ENCODE results near the gene FCHO2.
A peak's percentile ranks its signal among the peaks of the same experiment; 100 is the strongest.
"Not testable (repeated sequence)": the region's sequence is repeated elsewhere in the genome, so short reads cannot be mapped to it uniquely, and the experiment has no call there.

FCHO2 gene

DNA sequence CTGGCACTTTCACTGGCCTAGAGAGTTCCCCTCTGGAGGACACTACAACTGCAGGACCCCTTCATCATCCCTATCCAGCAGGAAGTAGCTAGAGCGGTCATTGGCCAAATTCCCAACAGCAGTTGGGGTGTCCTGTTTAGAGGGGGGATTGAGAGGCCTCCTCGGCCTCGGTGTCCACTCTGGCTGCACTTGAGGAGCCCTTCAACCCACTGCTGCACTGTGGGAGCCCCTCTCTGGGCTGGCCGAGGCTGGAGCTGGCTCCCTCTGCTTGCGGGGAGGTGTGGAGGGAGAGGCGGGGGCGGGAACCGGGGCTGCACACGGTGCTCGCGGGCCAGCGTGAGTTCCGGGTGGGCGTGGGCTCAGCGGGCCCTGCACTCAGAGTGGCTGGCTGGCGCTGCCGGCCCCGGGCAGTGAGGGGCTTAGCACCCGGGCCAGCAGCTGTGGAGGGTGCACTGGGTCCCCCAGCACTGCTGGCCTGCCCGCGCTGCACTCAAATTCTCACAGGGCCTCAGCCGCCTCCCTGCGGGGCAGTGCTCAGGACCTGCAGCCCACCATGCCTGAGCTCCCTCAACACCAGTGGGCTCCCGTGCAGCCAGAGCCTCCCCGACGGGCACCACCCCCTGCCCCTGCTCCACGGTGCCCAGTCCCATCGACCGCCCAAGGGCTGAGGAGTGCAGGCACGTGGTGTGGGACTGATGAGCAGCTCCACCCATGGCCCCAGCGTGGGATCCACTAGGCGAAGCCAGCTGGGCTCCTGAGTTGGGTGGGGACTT, 20.7 kb upstream of the FCHO2 start:
- H3K36me3 ChIP-seq (ENCODE audit: control insufficient read depth in 5 of 5, insufficient read depth in 5 of 5, low read length in 5 of 5); H3K4me3 ChIP-seq (ENCODE audit: low read depth in 1 of 5, low read length in 5 of 5); H3K27ac ChIP-seq (ENCODE audit: low read depth, low read length); H3K9me3 ChIP-seq (ENCODE audit: control insufficient read depth in 5 of 5, low read length in 5 of 5); H3K27me3 ChIP-seq (ENCODE audit: control insufficient read depth in 5 of 5, insufficient read depth in 4 of 5, low read length in 5 of 5); H3K9ac ChIP-seq (ENCODE audit: low read length in 5 of 5): not testable (repeated sequence)
- H3K4me1 ChIP-seq (ENCODE audit: control insufficient read depth in 5 of 5, insufficient read depth in 5 of 5, low read length in 5 of 5), result peaks cover 0 to 15% (median 4%) of the 10 kb centered on the region in 5 donors

DNA sequence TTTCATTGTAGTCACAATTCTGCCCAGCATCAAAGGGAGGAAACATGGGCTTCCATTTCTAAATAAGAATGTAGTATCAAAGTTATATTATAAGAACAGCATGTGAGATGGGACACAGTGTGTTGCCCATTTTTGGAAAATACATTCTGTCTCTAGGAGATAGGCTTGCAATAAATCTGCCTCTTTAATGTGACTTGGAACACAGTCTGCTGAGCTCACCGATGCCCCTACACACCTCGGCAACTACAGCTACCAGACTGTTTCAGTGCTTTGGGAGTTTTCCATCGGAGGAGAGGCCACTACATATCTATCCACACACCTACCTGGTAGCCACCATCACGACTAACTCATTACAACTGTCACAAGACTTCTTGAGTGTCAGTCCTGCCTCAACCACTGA, 18.9 kb upstream of the FCHO2 start:
- Histone ChIP-seq H3K9ac (ENCODE audit: low read length in 5 of 5) (no peak overlapping the region), H3K27ac (ENCODE audit: low read depth, low read length) (no peak overlapping the region), H3K9me3 (ENCODE audit: control insufficient read depth in 5 of 5, low read length in 5 of 5) (no peaks in the 10 kb centered on the region), H3K36me3 (ENCODE audit: control insufficient read depth in 5 of 5, insufficient read depth in 5 of 5, low read length in 5 of 5) (no peaks in the 10 kb centered on the region), H3K4me1 (ENCODE audit: control insufficient read depth in 5 of 5, insufficient read depth in 5 of 5, low read length in 5 of 5) (peaks cover 0 to 15% (median 4%) of the 10 kb centered on the region in 5 donors), H3K27me3 (ENCODE audit: control insufficient read depth in 5 of 5, insufficient read depth in 4 of 5, low read length in 5 of 5) (no peaks in the 10 kb centered on the region), H3K4me3 (ENCODE audit: low read depth in 1 of 5, low read length in 5 of 5) (no peak overlapping the region)

GRCh38 chr5:72937517-72938061, 18.3 kb upstream of the FCHO2 start:
- H3K4me3 ChIP-seq (ENCODE audit: low read depth in 1 of 5, low read length in 5 of 5), result no peak overlapping the region
- H3K36me3 ChIP-seq (ENCODE audit: control insufficient read depth in 5 of 5, insufficient read depth in 5 of 5, low read length in 5 of 5), result no peaks in the 10 kb centered on the region
- peaks cover 0 to 15% (median 4%) of the 10 kb centered on the region in 5 donors for H3K4me1 ChIP-seq (ENCODE audit: control insufficient read depth in 5 of 5, insufficient read depth in 5 of 5, low read length in 5 of 5)
- no peak overlapping the region for H3K9ac ChIP-seq (ENCODE audit: low read length in 5 of 5)
- no peaks in the 10 kb centered on the region for H3K9me3 ChIP-seq (ENCODE audit: control insufficient read depth in 5 of 5, low read length in 5 of 5)
- H3K27ac ChIP-seq (ENCODE audit: low read depth, low read length), result peak overlapping the region; percentile 49
- no peaks in the 10 kb centered on the region for H3K27me3 ChIP-seq (ENCODE audit: control insufficient read depth in 5 of 5, insufficient read depth in 4 of 5, low read length in 5 of 5)

DNA sequence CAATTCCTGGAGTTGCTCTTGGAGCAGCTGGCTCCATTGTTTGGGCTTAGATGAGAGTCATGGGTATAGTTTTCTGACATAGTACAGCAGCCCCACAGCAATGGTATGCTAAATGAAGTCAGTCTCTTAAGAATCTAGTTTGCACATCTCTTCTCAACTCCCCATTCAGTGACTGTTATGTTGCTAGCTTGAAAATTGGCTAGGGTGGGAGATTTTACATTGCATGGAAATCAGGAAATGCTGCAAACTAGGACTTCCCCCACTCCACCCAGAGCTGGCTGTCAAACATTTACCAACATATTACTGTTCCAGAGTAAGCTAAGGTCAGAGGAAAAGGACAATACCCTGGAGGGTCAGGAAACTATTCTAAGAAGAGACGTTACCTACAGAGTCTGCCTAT, 17.6 kb upstream of the FCHO2 start:
- Histone ChIP-seq H3K9me3 (ENCODE audit: control insufficient read depth in 5 of 5, low read length in 5 of 5) (no peaks in the 10 kb centered on the region), H3K27me3 (ENCODE audit: control insufficient read depth in 5 of 5, insufficient read depth in 4 of 5, low read length in 5 of 5) (no peaks in the 10 kb centered on the region), H3K36me3 (ENCODE audit: control insufficient read depth in 5 of 5, insufficient read depth in 5 of 5, low read length in 5 of 5) (no peaks in the 10 kb centered on the region), H3K27ac (ENCODE audit: low read depth, low read length) (peak overlapping the region; percentile 49), H3K9ac (ENCODE audit: low read length in 5 of 5) (no peak overlapping the region), H3K4me3 (ENCODE audit: low read depth in 1 of 5, low read length in 5 of 5) (no peak overlapping the region), H3K4me1 (ENCODE audit: control insufficient read depth in 5 of 5, insufficient read depth in 5 of 5, low read length in 5 of 5) (peaks cover 0 to 15% (median 4%) of the 10 kb centered on the region in 5 donors)

- Histone ChIP-seq H3K4me1 (ENCODE audit: control insufficient read depth in 5 of 5, insufficient read depth in 5 of 5, low read length in 5 of 5) (peaks cover 0 to 15% (median 4%) of the 10 kb centered on the region in 5 donors), H3K4me3 (ENCODE audit: low read depth in 1 of 5, low read length in 5 of 5) (no peak overlapping the region), H3K27me3 (ENCODE audit: control insufficient read depth in 5 of 5, insufficient read depth in 4 of 5, low read length in 5 of 5) (no peaks in the 10 kb centered on the region), H3K9ac (ENCODE audit: low read length in 5 of 5) (no peak overlapping the region), H3K9me3 (ENCODE audit: control insufficient read depth in 5 of 5, low read length in 5 of 5) (no peaks in the 10 kb centered on the region), H3K36me3 (ENCODE audit: control insufficient read depth in 5 of 5, insufficient read depth in 5 of 5, low read length in 5 of 5) (no peaks in the 10 kb centered on the region), H3K27ac (ENCODE audit: low read depth, low read length) (no peak overlapping the region)
Observed at GRCh38 chr5:72940082-72940481, 15.8 kb upstream of the FCHO2 start.

GRCh38 chr5:72943307-72943706, 12.5 kb upstream of the FCHO2 start:
- Histone ChIP-seq H3K9ac (ENCODE audit: low read length in 5 of 5) (no peak overlapping the region), H3K27ac (ENCODE audit: low read depth, low read length) (no peak overlapping the region), H3K36me3 (ENCODE audit: control insufficient read depth in 5 of 5, insufficient read depth in 5 of 5, low read length in 5 of 5) (no peaks in the 10 kb centered on the region), H3K27me3 (ENCODE audit: control insufficient read depth in 5 of 5, insufficient read depth in 4 of 5, low read length in 5 of 5) (no peaks in the 10 kb centered on the region), H3K4me1 (ENCODE audit: control insufficient read depth in 5 of 5, insufficient read depth in 5 of 5, low read length in 5 of 5) (peaks cover 0 to 6% (median 4%) of the 10 kb centered on the region in 5 donors), H3K9me3 (ENCODE audit: control insufficient read depth in 5 of 5, low read length in 5 of 5) (no peaks in the 10 kb centered on the region), H3K4me3 (ENCODE audit: low read depth in 1 of 5, low read length in 5 of 5) (no peak overlapping the region)

DNA sequence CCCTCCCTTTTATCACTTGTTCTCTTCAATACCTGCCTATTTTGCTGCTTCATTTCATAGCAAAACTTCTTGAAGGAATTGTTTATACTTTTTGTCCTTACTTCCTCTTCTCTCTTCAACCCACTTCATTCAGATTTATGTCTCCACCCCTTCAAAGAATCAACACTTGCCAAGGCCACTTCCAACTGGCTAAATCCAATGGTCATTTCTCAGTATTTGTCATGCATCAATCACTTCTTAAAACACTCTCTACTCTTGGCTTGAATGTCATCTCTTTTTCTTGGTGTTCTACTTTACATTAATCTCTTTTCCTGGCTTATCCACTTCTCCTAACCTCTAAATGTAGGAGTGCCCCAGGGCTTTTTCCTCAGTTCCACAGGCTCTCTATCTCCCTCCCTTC, 8.3 kb upstream of the FCHO2 start:
- Histone ChIP-seq H3K9ac (ENCODE audit: low read length in 5 of 5) (no peak overlapping the region), H3K27me3 (ENCODE audit: control insufficient read depth in 5 of 5, insufficient read depth in 4 of 5, low read length in 5 of 5) (no peaks in the 10 kb centered on the region), H3K36me3 (ENCODE audit: control insufficient read depth in 5 of 5, insufficient read depth in 5 of 5, low read length in 5 of 5) (no peaks in the 10 kb centered on the region), H3K4me3 (ENCODE audit: low read depth in 1 of 5, low read length in 5 of 5) (no peak overlapping the region), H3K4me1 (ENCODE audit: control insufficient read depth in 5 of 5, insufficient read depth in 5 of 5, low read length in 5 of 5) (peaks cover 0 to 5% (median 0%) of the 10 kb centered on the region in 5 donors), H3K27ac (ENCODE audit: low read depth, low read length) (no peak overlapping the region), H3K9me3 (ENCODE audit: control insufficient read depth in 5 of 5, low read length in 5 of 5) (no peaks in the 10 kb centered on the region)

DNA sequence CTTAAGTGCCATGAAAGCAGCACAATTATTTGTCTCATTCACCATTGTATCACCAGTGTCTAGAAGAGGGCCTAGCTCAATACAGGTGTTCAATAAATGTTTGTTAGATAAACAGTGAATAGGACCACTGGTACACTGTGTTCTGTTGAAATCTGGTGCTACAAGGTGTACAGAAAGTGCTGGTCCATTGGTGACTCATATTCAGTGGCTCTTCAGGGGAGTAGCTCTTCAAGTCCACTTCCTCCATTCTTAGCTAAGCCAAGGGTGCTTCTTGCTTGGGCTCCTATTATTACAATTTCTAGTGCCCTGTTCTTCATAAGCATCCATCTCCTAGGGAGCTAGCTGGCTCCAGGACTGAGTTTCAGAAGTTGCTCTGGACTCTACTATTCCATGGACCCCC, 6.4 kb upstream of the FCHO2 start:
- H3K27me3 ChIP-seq (ENCODE audit: control insufficient read depth in 5 of 5, insufficient read depth in 4 of 5, low read length in 5 of 5), result no peaks in the 10 kb centered on the region
- no peak overlapping the region for H3K9ac ChIP-seq (ENCODE audit: low read length in 5 of 5)
- no peaks in the 10 kb centered on the region for H3K9me3 ChIP-seq (ENCODE audit: control insufficient read depth in 5 of 5, low read length in 5 of 5)
- no peak overlapping the region for H3K4me3 ChIP-seq (ENCODE audit: low read depth in 1 of 5, low read length in 5 of 5)
- no peaks in the 10 kb centered on the region for H3K36me3 ChIP-seq (ENCODE audit: control insufficient read depth in 5 of 5, insufficient read depth in 5 of 5, low read length in 5 of 5)
- peaks cover 0 to 8% (median under 1%) of the 10 kb centered on the region in 5 donors for H3K4me1 ChIP-seq (ENCODE audit: control insufficient read depth in 5 of 5, insufficient read depth in 5 of 5, low read length in 5 of 5)
- no peak overlapping the region for H3K27ac ChIP-seq (ENCODE audit: low read depth, low read length)

DNA sequence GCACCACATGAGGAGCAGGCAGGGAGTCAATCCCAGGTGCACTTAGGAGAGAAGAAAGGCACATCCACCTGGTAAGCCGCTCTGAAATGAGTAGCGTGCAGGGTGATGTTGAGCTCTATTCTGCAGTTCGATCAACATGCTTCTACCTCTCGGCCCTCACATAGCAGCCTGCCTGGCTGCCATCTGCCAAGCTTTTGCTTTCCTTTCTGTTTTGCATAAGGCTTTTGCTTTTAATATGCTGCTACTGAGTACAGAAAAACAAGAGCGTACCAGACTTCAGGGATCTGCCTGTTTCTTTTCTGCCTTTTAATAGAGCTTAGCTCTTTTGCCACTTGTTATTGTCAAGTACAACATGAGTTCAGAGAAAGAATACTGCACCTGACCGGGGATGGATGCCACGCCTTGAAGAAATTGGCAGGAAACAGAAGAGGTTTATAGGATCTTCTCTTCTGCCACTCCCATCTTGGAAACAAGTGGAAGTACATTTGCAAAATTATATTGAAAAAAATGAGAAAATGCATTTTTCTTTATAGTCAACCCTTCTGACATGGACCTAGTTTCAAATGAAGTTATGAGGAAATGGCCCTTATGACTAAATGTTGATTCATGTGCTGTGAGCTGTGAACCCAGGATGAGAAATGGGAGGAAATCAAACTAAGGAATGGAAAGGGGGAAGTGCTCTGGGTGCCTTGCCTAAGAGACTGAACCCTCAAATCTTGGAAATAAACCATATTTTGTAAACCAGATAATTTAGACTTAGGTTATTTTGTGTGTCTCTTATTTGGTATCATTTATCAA, 4.0 kb upstream of the FCHO2 start:
- Histone ChIP-seq H3K9ac (ENCODE audit: low read length in 5 of 5) (peak overlapping the region in 1 of 5 donors; percentile 30), H3K9me3 (ENCODE audit: control insufficient read depth in 5 of 5, low read length in 5 of 5) (no peaks in the 10 kb centered on the region), H3K27ac (ENCODE audit: low read depth, low read length) (no peak overlapping the region), H3K27me3 (ENCODE audit: control insufficient read depth in 5 of 5, insufficient read depth in 4 of 5, low read length in 5 of 5) (no peaks in the 10 kb centered on the region), H3K36me3 (ENCODE audit: control insufficient read depth in 5 of 5, insufficient read depth in 5 of 5, low read length in 5 of 5) (no peaks in the 10 kb centered on the region), H3K4me1 (ENCODE audit: control insufficient read depth in 5 of 5, insufficient read depth in 5 of 5, low read length in 5 of 5) (peaks cover 0 to 19% (median 17%) of the 10 kb centered on the region in 5 donors), H3K4me3 (ENCODE audit: low read depth in 1 of 5, low read length in 5 of 5) (no peak overlapping the region)

- H3K4me3 ChIP-seq (ENCODE audit: low read depth in 1 of 5, low read length in 5 of 5), result peak overlapping the region in 1 of 5 donors; percentile 85
- H3K9ac ChIP-seq (ENCODE audit: low read length in 5 of 5), result peak overlapping the region in 1 of 5 donors; percentile 82
- H3K36me3 ChIP-seq (ENCODE audit: control insufficient read depth in 5 of 5, insufficient read depth in 5 of 5, low read length in 5 of 5), result no peaks in the 10 kb centered on the region
- H3K9me3 ChIP-seq (ENCODE audit: control insufficient read depth in 5 of 5, low read length in 5 of 5), result no peaks in the 10 kb centered on the region
- H3K27ac ChIP-seq (ENCODE audit: low read depth, low read length), result peak overlapping the region; percentile 99
- no peaks in the 10 kb centered on the region for H3K27me3 ChIP-seq (ENCODE audit: control insufficient read depth in 5 of 5, insufficient read depth in 4 of 5, low read length in 5 of 5)
- H3K4me1 ChIP-seq (ENCODE audit: control insufficient read depth in 5 of 5, insufficient read depth in 5 of 5, low read length in 5 of 5), result peaks cover 3 to 35% (median 30%) of the 10 kb centered on the region in 5 donors
Observed at GRCh38 chr5:72954389-72954788, 1.5 kb upstream of the FCHO2 start.

Data from subcutaneous abdominal adipose tissue (tissue), 5 donors.